GM21390 (cell line): ENCODE measurements around the gene SFMBT2.
"Not testable (repeated sequence)": the region's sequence is repeated elsewhere in the genome, so short reads cannot be mapped to it uniquely, and the experiment has no call there.

Experiments
- ATAC-seq: cut with Tn5 transposase; IDR thresholded peaks from one replicate; pipeline ENCODE4 v1.9.1; 2021; ENCODE audit not compliant: unreplicated experiment

SFMBT2 gene

GRCh38 chr10:7403620-7404019 lies 7.2 kb downstream of the SFMBT2 start:
- no peak for ATAC-seq

DNA sequence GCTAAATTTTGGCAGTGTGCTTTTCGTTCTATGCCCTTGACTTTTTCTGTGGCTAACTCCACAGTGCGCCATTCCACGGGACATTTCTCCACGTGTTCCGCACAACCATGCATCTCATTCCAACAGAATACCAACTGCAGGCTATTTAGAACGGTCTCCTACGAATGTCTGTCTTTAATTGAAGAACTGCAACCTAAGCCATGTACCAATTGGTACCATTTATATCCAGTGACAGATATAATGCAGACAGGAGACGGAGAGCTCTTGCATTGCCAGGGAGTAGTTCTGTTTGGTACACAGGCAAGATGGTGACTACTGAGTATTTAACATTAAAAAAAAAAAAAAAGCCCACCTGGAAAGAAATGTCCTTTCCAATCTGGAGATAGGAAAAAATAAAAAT lies 9.1 kb downstream of the SFMBT2 start:
- no peak for ATAC-seq

- no peak for ATAC-seq
These were observed 9.7 kb downstream of the SFMBT2 start for GRCh38 chr10:7401156-7401555.

- no peak for ATAC-seq
These were observed 10.6 kb downstream of the SFMBT2 start for GRCh38 chr10:7400068-7400715.

GRCh38 chr10:7399533-7399932 lies 11.3 kb downstream of the SFMBT2 start:
- no peak for ATAC-seq

DNA sequence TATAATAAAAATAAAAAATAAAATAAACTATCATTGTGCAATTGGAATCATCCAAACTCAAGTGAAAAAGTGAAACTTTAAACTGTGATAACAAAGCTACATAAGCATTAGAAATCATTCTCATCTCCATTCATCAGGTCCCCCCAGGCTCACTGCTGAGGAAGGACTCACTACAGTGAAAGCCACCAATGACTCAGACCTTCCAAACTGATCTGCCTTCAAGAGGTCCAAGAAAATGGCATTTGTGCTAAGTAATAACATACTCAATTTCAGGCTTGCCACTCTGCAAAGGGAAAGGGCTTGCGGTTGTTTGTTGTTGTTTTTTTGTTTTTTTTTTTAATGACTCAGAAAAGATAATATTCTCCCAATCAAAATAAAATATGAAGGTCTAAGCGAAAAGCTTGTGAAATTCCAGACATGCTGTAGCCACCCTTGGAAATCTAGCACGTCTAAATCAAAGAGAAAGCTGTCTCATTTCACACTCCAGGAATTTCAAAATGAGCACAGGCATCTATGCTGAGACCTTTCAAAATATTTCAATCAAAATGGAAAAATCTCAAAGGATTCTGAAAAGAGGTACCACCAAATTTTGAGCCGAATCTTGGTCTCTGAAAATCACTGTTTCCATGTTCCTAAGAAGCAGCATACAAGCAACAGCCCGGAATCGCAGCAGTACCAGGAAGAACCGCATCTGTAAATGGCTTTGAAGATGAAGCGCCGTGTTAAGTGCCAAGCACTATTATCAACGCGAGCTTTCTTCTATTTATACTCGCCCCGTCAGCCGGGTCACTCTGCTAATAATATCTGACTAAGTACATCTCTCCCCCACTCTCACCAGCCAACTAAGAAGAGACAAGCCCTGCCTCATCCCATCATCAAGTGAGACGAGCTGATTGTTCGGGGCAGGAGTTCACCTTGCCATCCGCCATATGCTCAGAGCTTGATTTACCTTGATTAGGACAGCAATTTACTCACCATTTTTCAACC lies 13.5 kb downstream of the SFMBT2 start:
- no peak for ATAC-seq

- not testable (repeated sequence) for ATAC-seq
These were observed 18.5 kb downstream of the SFMBT2 start for GRCh38 chr10:7392301-7392700.

- no peak for ATAC-seq
These were observed 19.1 kb downstream of the SFMBT2 start for GRCh38 chr10:7391748-7392147.

GRCh38 chr10:7390689-7391110 lies 20.1 kb downstream of the SFMBT2 start:
- not testable (repeated sequence) for ATAC-seq

DNA sequence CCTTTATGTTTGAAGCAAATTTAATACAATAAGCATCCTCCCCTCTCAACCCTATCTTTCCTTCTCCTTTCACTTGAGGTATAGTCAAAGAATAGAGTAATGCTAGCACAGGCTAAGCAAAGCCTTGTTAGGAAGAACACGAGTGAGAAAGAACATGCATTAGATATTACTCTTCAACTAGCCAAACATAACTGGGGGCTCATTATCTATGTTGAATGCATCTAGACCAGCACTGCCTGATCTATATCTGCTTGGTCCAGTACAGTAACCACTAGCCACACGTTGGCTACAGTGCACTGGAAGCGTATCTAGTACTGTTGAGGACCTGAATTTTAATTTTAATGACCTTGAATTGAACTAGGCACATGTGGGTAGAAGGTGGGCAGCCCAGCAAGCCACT lies 21.0 kb downstream of the SFMBT2 start:
- ATAC-seq: no peak

DNA sequence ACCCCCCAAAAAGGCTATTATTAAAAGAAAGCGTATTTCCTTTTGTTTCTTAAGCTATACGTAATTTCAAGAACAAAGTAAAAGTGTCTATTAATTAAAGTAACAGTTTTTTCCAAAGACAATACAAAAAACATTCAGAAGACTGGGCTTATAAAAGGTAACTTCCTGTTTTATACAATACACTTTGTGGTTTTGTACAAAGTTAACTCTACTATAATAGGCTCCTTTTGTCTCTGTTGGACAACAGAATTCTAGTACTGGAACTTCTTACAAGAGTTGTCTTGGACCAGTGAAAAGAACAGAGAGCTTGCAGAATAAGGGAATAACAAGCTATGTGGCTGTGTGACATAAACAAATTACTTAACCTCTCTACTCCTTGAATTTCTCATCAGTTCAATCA lies 21.5 kb downstream of the SFMBT2 start:
- ATAC-seq: no peak

DNA sequence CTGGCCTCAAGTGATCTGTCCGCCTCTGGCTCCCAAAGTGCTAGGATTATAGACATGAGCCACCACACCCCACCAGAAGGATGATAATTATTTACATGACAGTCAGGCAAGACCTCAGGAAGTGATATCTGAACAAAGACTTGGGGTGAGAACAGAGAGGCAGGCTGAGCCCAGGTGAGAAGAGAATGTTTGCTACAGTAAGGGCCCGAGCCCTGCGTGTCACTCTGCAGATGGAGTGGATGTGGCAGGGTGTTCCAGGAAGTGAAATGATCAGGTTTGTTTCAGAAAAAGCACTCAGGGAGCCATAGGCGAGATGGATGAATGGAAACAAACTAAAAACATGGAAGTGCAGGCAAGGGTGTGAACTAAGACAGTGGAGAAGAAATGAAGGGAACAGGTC lies 22.2 kb downstream of the SFMBT2 start:
- no peak for ATAC-seq

DNA sequence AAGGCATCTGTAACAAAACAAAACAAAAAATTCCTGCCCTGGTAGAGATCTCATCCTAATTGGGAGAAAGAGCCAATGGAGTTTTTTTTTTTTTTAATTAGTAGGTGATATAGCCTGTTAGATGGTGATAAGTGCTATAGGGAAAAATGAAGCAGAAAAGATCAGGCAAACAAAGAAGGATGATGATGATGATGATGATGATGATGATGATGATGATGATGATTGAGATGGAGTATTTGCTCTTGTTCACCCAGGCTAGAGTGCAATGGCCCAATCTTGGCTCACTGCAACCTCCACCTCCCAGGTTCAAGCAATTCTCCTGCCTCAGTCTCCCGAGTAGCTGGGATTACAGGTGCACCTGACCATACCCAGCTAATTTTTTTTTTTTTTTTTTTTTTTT lies 22.7 kb downstream of the SFMBT2 start:
- not testable (repeated sequence) for ATAC-seq

DNA sequence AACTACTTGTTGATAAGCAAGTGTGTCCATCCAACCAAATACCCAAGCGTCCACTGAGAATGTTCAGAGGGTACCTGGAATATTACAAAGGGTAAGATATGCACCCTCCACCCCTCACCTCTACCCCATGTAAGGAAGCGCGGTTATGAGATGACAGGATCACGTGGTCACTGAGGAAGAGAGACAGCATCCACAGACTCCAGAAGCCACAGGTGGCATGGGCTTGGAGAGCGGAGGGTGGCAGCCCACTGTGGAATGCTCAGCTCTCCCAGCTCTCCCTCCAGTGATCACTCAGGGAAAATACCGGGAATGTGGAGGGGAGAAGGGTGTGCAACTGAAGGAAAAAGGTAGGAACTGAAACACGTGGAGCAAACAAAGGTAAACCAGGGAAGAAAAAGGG lies 25.7 kb downstream of the SFMBT2 start:
- ATAC-seq: no peak

DNA sequence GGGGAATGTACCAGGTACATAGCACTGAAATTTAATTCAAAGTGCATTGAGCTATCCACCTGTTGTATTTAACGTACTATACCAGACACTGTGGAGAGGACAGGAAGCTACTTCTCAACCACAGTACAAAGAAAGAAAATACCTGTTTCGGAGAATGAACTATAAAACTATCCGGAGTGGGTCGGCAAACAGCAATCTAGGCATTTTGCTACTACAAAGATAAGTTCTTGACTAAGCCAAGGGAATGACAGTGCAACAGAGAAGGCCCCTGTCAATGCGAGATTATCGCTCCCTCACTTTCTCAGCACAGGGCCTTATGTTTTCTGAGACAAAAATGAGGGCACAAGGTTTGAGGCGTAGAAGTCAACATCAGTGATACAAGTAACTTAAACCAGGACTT lies 27.4 kb downstream of the SFMBT2 start:
- ATAC-seq: no peak

GRCh38 chr10:7380704-7381241 lies 30.1 kb downstream of the SFMBT2 start:
- ATAC-seq: no peak

DNA sequence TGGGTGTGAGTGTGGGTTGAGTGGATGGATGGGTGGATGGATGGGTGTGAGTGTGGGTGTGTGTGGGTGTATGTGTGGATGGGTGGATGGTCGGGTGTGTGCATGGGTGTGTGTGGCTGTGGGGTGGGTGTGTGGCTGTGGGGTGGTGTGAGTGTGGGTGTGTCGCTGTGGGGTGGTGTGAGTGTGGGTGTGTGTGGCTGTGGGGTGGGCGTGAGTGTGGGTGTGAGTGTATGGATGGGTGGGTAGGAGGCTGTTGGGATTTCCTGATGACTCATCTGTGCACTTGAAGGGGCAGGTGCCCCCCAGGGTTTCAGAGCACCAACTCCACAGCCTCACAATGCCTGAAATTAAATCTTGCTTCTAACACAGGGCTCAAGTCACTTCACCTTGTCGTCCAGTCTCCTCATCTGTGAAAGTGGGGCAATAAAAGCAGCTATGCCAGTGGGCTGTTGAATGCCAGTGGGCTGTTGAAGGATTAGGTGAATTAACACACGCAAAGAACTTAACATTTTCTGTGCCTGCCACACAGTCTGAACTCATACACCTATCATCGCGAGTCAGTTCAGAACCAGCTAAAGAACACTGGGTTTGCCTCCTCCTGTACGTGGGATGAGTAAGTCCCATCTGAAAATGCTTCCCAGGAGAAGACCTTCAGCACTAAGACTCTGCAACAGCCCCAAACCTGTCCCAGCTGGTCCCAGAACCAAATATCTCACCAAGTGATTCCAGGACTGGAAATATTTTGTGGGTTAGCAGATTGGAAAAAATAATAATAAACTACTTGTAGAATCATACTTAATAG lies 32.0 kb downstream of the SFMBT2 start:
- no peak for ATAC-seq

- ATAC-seq: no peak
These were observed 33.1 kb downstream of the SFMBT2 start for GRCh38 chr10:7377614-7378248.

GRCh38 chr10:7374795-7375194 lies 36.0 kb downstream of the SFMBT2 start:
- no peak for ATAC-seq

DNA sequence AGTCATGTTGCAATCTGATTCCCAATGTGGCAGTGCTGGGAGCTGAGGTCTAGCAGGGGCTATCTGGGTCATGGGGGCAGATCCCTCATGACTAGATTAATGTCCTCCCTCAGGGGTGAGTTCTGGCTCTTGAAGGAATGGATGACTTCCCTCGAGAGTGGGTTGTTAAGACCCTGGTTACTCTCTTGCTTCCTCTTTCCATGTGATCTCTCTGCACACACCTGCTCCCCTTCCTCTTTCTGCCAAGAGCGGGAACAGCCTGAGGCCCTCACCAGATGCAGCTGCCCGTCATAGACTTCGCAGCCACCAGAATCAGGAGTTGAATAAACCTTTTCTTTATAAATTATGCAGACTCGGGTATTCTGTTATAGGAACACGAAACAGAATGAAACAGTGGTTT lies 37.8 kb downstream of the SFMBT2 start:
- no peak for ATAC-seq

- ATAC-seq: no peak
These were observed 38.3 kb downstream of the SFMBT2 start for GRCh38 chr10:7372504-7372903.
